C4-2B (cell line): ENCODE measurements around the gene TRIM4.
"Not testable (repeated sequence)": the region's sequence is repeated elsewhere in the genome, so short reads cannot be mapped to it uniquely, and the experiment has no call there.

Experiments used
- H3K27ac ChIP-seq: fragments of 450-650 bp; 2 replicates; pipeline ENCODE4 v1.5.1; 2017
- CTCF ChIP-seq: fragments of 450-650 bp; conservative IDR thresholded peaks from 2 replicates; pipeline ENCODE4 v1.5.1; 2017; ENCODE audit warnings: mild to moderate bottlenecking
- ZFX ChIP-seq: fragments of 450-650 bp; IDR thresholded peaks from 2 replicates; pipeline ENCODE4 v1.6.1; 2017

The TRIM4 gene

DNA sequence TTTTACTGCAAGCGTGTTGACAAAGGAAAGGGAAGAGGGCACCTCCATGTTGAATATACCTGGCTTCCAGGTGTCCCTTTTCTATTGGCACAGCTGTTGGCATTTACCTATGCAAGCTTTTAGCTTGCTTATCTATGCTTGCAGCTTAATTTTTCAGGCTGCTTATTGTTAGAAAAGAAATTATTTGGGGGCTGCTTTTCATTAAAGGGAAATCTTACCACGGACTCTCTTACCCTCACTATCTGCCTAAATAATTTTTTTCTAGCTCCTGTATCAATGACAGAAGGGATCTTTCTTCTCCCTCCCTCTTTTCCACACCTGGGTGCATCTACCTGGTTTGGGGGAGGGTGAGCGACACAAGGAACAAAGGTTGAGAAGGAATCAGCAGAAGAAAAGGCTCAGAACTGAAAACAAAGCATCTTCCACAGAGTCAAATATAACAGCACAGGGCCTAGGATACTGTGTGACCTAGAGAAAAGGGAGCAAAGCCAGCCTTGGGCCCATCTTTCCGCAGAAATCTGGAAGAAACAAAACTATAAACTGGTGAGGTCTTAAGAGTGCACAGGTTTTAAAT lies 25.3 kb upstream of the TRIM4 start:
- H3K27ac ChIP-seq = no peak overlapping the region
- TF ChIP-seq CTCF = no peak
- no peak for TF ChIP-seq ZFX

DNA sequence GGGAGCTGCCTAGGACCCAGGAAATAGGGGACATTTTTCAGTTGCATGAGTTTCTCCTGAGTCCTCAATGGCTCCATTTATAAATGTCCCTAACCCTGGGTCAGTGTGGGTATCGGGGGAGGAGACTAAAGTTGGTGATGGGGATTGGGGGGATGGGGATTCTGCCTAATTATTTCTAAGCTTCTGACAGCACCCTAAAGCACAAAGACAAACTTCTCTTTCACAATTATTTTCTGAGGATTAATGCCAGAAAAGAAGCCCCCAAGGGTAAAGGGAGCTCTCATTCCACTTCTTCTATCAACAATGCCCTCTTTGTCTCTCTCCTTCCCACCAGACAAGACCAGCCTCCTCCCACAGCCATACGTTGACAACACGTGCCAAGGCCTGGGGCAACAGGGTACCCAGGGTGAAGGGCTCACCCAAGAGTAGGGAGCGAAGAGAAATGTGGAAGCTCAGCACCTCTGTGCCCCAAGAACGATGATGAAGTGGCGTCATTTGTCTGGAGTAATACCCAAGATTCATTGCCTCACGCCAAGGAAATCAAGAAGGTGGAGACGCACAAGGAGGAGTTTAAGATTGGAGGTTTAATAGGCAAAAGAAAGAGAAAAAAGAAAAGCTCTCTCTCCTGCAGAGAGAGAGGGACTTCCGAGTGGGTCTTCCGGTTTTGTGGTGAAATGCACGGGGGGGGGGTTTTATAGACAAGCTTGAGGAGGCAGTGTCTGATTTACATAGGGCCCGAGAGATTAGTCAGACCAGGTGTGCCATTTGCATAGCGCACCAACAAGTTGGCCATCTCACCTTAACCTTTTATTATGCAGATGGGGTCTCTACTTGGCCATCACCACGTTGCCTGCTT lies 24.5 kb upstream of the TRIM4 start:
- TF ChIP-seq CTCF (no peak), ZFX (no peak)
- no peak overlapping the region for H3K27ac ChIP-seq

DNA sequence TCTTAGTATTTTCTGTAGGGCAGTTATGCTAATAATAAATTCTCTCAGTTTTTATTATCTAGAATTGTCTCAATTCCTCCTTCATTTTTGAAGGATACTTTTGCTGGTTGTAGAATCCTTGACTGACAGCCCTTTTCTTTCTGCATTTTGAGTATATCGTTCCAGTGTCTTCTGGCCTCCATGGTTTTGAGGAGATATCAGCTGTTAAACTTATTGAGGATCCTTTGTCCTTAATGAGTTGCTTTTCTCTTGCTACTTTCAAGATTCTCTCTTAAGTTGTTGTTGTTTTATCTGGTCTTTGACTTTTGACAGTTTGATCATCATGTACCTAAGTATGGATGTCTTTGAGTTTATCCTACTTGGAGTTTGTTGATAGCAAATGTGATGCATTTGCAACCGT lies 19.0 kb upstream of the TRIM4 start:
- TF ChIP-seq CTCF = no peak
- no peak overlapping the region for H3K27ac ChIP-seq

- not testable (repeated sequence) for H3K27ac ChIP-seq
Measured at GRCh38 chr7:99935009-99935408, 15.7 kb upstream of the TRIM4 start.

DNA sequence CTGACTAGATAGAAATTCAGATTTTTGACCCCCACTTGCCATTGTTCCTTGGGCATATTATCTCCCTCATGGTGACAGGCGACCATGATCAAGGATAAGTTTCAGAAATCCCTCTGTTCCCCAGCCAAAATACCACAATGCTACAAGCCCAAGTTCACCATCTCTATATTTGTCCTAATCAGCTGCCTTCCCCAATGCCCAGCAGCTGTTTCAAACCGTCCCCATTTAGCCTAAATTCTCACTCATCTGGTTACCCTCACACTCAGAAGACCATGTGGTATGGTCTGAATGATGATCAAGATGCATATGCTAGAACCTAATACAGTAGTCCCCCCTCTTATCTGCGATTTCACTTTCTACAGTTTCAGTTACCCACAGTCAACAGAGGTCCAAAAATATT lies 11.0 kb upstream of the TRIM4 start:
- H3K27ac ChIP-seq = no peak overlapping the region
- no peak for TF ChIP-seq ZFX
- no peak for TF ChIP-seq CTCF

GRCh38 chr7:99929730-99930053 lies 10.4 kb upstream of the TRIM4 start:
- TF ChIP-seq ZFX (no peak), CTCF (peak; percentile 46)
- H3K27ac ChIP-seq = no peak overlapping the region

DNA sequence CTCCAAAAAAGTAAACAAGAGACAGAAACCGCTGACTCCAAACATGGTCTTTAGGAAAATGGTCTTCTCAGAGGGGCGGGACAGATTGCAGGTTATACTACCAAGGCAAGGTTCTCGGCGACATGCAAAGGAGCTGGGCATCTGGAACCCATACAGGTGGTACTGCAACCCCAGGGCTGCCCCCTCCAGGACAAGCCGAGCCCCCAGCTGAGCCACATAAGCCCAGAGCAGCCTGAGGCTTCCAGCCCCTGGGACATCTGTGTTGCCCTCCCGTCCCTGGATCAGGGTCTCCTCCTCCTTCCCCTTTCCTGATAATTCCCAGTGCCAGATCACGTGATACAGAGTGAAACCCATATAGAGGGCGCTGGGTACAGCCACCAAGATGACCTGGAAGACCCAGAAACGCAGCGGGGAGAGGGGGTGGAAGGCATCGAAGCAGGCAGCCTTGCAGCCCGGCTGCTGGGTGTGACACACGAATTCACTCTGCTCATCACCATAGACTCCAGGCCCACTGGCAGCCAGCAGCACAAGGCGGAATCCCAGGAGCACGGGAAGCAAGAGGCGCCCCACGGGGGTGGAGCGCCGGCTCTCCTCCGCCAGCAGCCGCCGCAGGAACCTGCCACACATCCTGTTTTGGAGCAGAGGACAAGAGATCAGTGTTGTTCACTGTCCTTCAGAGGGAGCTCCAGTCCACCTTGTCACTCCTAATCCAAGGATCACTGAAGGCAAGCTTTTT lies 9.8 kb upstream of the TRIM4 start, which contains the start of gene GJC3:
TSS of gene GJC3 (minus strand) at position 627 of the 736 bp plus-strand sequence. CDS start at position 627, 0 bp downstream.
- H3K27ac ChIP-seq = peak within 1 kb of the TSS; percentile 7
- TF ChIP-seq ZFX (no peak), CTCF (peak; percentile 76)
